WTC11 (cell line): ENCODE measurements around the gene NINL. TPM values are rescaled to one million over a fixed set of nuclear protein-coding genes. Genes with fewer than 3 reads are reported as not detected.
A peak's percentile ranks its signal among the peaks of the same experiment; 100 is the strongest.
"Not testable (repeated sequence)": the region's sequence is repeated elsewhere in the genome, so short reads cannot be mapped to it uniquely, and the experiment has no call there.

Source experiments
- ATAC-seq: fragments of 200-7000 bp; cut with Tn5 transposase; 2 replicates; pipeline ENCODE4 v1.10.0; 2021; ENCODE audit warnings: mild to moderate bottlenecking, moderate library complexity
- CTCF ChIA-PET: fragments of 300-600 bp; sonication (Branson Sonifier 250); formaldehyde crosslinking; loops from one replicate; lab custom pipeline; 2021; ENCODE audit warnings: antibody characterized with exemption; lab: Charles Lee
- POLR2A ChIA-PET: fragments of 350-600 bp; sonication (Branson Sonifier 250); formaldehyde crosslinking; loops from one replicate; lab custom pipeline; 2021; ENCODE audit warnings: antibody characterized with exemption; lab: Charles Lee
- DNase-seq: peaks from one replicate; pipeline ENCODE4 v3.0.0; 2021; ENCODE audit warnings: low spot score
- H3K27ac Mint-ChIP-seq: 2 replicates; pipeline ENCODE4 v1.8.0; 2021; ENCODE audit warnings: mixed read lengths
- H3K27me3 Mint-ChIP-seq: 2 replicates; pipeline ENCODE4 v1.8.0; 2021; ENCODE audit warnings: low read depth, mild to moderate bottlenecking, moderate library complexity, mixed read lengths
- H3K36me3 Mint-ChIP-seq: 2 replicates; pipeline ENCODE4 v1.8.0; 2021; ENCODE audit warnings: mixed read lengths
- H3K4me1 Mint-ChIP-seq: 2 replicates; pipeline ENCODE4 v1.8.0; 2022; ENCODE audit warnings: mixed read lengths
- H3K4me3 Mint-ChIP-seq: 2 replicates; pipeline ENCODE4 v1.8.0; 2021; ENCODE audit warnings: mild to moderate bottlenecking, moderate library complexity, mixed read lengths
- H3K9me3 Mint-ChIP-seq: 2 replicates; pipeline ENCODE4 v1.8.0; 2021; ENCODE audit warnings: mixed read lengths
- ELF4 ChIP-seq: sonication (generic); formaldehyde crosslinking; IDR thresholded peaks from 2 replicates; pipeline ENCODE4 v1.8.1; 2022; ENCODE audit warnings: low read depth, mild to moderate bottlenecking, moderate library complexity, missing genetic modification reagents
- FOXP1 ChIP-seq: sonication (generic); formaldehyde crosslinking; IDR thresholded peaks from 2 replicates; pipeline ENCODE4 v1.8.0; 2022; ENCODE audit warnings: missing genetic modification reagents, mild to moderate bottlenecking, moderate library complexity, borderline replicate concordance
- GABPB1 ChIP-seq: sonication (generic); formaldehyde crosslinking; IDR thresholded peaks from 2 replicates; pipeline ENCODE4 v1.8.1; 2023; ENCODE audit warnings: mild to moderate bottlenecking, missing genetic modification reagents
- HMGA2 ChIP-seq: fragments of 250-450 bp; sonication (Bioruptor Pico); IDR thresholded peaks from 2 replicates; pipeline ENCODE4 v1.4.0; 2021; ENCODE audit warnings: mild to moderate bottlenecking, moderate library complexity
- NFE2L1 ChIP-seq: sonication (generic); formaldehyde crosslinking; IDR thresholded peaks from 2 replicates; pipeline ENCODE4 v1.8.1; 2023; ENCODE audit warnings: missing genetic modification reagents
- SOX15 ChIP-seq: fragments of 250-450 bp; sonication (Bioruptor Pico); IDR thresholded peaks from 2 replicates; pipeline ENCODE4 v1.9.0; 2021; ENCODE audit warnings: mild to moderate bottlenecking
- ZNF416 ChIP-seq: fragments of 250-450 bp; sonication (Bioruptor Pico); IDR thresholded peaks from 2 replicates; pipeline ENCODE4 v1.9.0; 2021; ENCODE audit warnings: mild to moderate bottlenecking, inconsistent platforms
- total RNA-seq: library from RNA; stranded (reverse); gene quantifications from 3 replicates; pipeline ENCODE4 v1.2.3, GENCODE V29; 2021
- TF ChIP-seq, protein P1 (sequence below): sonication (generic); formaldehyde crosslinking; IDR thresholded peaks from 2 replicates; pipeline ENCODE4 v1.8.1; 2023; ENCODE audit warnings: mild to moderate bottlenecking, missing genetic modification reagents, borderline replicate concordance
- TF ChIP-seq, protein P2 (sequence below): sonication (generic); formaldehyde crosslinking; IDR thresholded peaks from 2 replicates; pipeline ENCODE4 v1.8.1; 2023; ENCODE audit warnings: mild to moderate bottlenecking, missing genetic modification reagents, moderate library complexity
- TF ChIP-seq, protein P3 (sequence below): sonication (generic); formaldehyde crosslinking; IDR thresholded peaks from 2 replicates; pipeline ENCODE4 v1.8.1; 2022; ENCODE audit warnings: low read depth, missing genetic modification reagents, borderline replicate concordance
- TF ChIP-seq, protein P4 (sequence below): sonication (generic); formaldehyde crosslinking; IDR thresholded peaks from 2 replicates; pipeline ENCODE4 v1.8.1; 2022; ENCODE audit warnings: mild to moderate bottlenecking, moderate library complexity, missing genetic modification reagents
- TF ChIP-seq, protein P5 (sequence below): fragments of 250-450 bp; sonication (Bioruptor Pico); IDR thresholded peaks from 2 replicates; pipeline ENCODE4 v1.9.0; 2021; ENCODE audit warnings: mild to moderate bottlenecking, borderline replicate concordance

The NINL gene
- total RNA-seq, 1 experiment from 2014 or later, result 36.0 TPM

DNA sequence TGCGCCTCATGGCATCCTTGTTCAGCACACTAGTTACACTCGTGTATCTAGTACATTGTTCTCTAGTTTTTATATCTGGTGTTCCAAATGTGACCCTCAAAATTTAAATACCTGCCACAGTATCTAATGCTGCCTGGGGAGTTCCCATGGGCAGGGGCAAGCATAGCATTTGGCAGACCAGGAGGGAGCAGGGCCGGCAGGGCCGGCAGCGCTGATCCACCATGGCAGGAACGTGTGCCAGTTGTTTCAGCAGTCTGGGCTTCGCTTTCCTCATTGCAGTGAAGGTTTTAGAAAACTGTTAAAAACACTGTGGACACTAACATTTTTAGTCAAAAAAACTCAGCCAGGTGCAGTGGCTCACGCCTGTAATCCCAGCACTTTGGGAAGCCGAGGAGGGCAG lies 19.3 kb upstream of the NINL start (continued):
- TF ChIP-seq, protein P1, sequence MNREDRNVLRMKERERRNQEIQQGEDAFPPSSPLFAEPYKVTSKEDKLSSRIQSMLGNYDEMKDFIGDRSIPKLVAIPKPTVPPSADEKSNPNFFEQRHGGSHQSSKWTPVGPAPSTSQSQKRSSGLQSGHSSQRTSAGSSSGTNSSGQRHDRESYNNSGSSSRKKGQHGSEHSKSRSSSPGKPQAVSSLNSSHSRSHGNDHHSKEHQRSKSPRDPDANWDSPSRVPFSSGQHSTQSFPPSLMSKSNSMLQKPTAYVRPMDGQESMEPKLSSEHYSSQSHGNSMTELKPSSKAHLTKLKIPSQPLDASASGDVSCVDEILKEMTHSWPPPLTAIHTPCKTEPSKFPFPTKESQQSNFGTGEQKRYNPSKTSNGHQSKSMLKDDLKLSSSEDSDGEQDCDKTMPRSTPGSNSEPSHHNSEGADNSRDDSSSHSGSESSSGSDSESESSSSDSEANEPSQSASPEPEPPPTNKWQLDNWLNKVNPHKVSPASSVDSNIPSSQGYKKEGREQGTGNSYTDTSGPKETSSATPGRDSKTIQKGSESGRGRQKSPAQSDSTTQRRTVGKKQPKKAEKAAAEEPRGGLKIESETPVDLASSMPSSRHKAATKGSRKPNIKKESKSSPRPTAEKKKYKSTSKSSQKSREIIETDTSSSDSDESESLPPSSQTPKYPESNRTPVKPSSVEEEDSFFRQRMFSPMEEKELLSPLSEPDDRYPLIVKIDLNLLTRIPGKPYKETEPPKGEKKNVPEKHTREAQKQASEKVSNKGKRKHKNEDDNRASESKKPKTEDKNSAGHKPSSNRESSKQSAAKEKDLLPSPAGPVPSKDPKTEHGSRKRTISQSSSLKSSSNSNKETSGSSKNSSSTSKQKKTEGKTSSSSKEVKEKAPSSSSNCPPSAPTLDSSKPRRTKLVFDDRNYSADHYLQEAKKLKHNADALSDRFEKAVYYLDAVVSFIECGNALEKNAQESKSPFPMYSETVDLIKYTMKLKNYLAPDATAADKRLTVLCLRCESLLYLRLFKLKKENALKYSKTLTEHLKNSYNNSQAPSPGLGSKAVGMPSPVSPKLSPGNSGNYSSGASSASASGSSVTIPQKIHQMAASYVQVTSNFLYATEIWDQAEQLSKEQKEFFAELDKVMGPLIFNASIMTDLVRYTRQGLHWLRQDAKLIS, result no peak
- TF ChIP-seq, all 79 proteins: peak for 0

DNA sequence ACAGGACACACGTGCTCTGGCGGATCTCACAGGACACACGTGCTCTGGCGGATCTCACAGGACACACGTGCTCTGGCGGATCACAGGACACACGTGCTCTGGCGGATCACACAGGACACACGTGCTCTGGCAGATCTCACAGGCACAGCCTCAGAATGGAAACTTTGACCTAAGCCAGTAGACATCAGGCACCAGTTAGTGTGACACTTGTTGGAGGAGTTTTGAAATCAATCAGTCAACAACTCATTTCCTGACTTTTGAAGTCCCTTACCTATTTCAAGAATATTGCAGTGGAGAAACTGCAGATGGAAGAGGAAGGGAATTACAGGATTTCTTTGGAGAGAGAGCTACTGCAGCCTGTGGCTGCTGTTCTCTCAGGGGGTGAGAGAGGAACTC lies 17.6 kb upstream of the NINL start:
- DNase-seq, H3K4me3 Mint-ChIP-seq, H3K9me3 Mint-ChIP-seq, H3K4me1 Mint-ChIP-seq, ATAC-seq, H3K27ac Mint-ChIP-seq, H3K36me3 Mint-ChIP-seq, CTCF ChIA-PET, POLR2A ChIA-PET, H3K27me3 Mint-ChIP-seq: not testable (repeated sequence)
- peak; percentile 78; the same call in 1 of the 2 replicates for TF ChIP-seq GABPB1 (CRISPR knock-in tag)

DNA sequence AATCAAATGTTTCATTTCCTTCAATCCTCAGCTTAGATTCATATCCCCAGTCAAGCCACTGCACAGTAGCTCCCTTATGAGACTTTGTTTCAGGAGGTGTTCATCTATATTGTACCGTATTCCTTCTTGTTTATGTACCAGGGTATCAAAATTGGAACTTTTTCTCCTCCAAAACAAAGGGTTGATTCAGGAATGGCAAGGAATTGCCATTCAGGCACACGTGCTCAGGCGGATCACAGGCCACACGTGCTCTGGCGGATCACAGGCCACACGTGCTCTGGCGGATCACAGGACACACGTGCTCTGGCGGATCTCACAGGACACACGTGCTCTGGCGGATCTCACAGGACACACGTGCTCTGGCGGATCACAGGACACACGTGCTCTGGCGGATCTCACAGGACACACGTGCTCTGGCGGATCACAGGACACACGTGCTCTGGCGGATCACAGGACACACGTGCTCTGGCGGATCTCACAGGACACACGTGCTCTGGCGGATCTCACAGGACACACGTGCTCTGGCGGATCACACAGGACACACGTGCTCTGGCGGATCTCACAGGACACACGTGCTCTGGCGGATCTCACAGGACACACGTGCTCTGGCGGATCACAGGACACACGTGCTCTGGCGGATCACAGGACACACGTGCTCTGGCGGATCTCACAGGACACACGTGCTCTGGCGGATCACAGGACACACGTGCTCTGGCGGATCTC lies 17.0 kb upstream of the NINL start:
- ATAC-seq, CTCF ChIA-PET: not testable (repeated sequence)

DNA sequence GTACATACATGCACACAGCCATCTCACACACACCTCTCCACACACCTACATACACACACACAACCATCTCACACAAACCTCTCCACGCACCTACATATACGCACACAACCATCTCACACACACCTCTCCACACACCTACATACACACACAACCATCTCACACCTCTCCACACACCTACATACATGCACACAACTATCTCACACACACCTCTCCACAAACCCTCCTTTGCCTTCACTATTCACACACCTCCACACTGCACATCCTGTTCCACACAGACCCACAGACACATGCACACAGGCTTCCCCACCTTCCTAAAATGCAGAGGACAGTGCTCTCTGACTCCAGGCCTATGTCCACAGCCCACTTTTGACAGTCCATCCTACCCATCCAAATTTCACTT lies 16.3 kb upstream of the NINL start:
- no peak overlapping the region for H3K4me3 Mint-ChIP-seq
- no peaks in the 10 kb centered on the region for H3K36me3 Mint-ChIP-seq
- H3K9me3 Mint-ChIP-seq, result no peaks in the 10 kb centered on the region; the same call in 1 of the 2 replicates
- H3K27ac Mint-ChIP-seq, result no peak overlapping the region
- no peak for TF ChIP-seq NFE2L1 (CRISPR knock-in tag)
- no peak for TF ChIP-seq ELF4 (CRISPR knock-in tag)
- H3K27me3 Mint-ChIP-seq, result peaks cover 3% of the 10 kb centered on the region; the same call in 1 of the 2 replicates
- H3K4me1 Mint-ChIP-seq, result no peaks in the 10 kb centered on the region
- CTCF ChIA-PET, result no interaction called here
- DNase-seq (no peak), ATAC-seq (no peak)
- POLR2A ChIA-PET, result no interaction called here

More for the DNA sequence above, 17.0 kb upstream of the NINL start:
- H3K36me3 Mint-ChIP-seq, H3K27me3 Mint-ChIP-seq, H3K9me3 Mint-ChIP-seq, DNase-seq, H3K27ac Mint-ChIP-seq, POLR2A ChIA-PET, H3K4me1 Mint-ChIP-seq, H3K4me3 Mint-ChIP-seq: not testable (repeated sequence)

DNA sequence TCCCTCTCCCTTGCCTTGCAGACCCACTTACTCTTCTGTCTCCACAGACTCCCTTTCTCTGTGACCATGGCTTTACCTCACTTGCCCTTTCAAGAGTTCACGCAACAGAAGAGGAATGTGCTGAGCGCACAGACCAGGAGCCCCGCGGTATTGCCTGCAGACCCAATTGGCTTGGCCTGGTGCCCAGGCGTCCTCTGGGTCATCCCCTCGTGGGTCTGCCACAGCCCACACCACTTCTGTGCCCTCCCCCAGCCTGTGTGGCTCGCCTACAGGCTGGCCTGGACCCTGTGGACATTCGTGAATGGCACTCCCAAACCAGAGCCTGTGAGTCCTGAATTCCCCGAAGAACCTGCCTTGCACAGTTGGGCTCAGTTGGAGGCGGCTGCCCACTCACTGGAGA lies 15.3 kb upstream of the NINL start:
- H3K27me3 Mint-ChIP-seq, result peaks cover 3% of the 10 kb centered on the region; the same call in 1 of the 2 replicates
- no peak overlapping the region for H3K4me3 Mint-ChIP-seq

More for the DNA sequence above, 15.3 kb upstream of the NINL start:
- H3K4me1 Mint-ChIP-seq, result no peaks in the 10 kb centered on the region
- H3K9me3 Mint-ChIP-seq, result no peaks in the 10 kb centered on the region; the same call in 1 of the 2 replicates
- TF ChIP-seq HMGA2 (CRISPR knock-in tag) (no peak), SOX15 (CRISPR knock-in tag) (no peak), FOXP1 (no peak), ZNF416 (CRISPR knock-in tag) (no peak)
- TF ChIP-seq, protein P2, sequence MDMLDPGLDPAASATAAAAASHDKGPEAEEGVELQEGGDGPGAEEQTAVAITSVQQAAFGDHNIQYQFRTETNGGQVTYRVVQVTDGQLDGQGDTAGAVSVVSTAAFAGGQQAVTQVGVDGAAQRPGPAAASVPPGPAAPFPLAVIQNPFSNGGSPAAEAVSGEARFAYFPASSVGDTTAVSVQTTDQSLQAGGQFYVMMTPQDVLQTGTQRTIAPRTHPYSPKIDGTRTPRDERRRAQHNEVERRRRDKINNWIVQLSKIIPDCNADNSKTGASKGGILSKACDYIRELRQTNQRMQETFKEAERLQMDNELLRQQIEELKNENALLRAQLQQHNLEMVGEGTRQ, result no peak
- TF ChIP-seq, protein P3, sequence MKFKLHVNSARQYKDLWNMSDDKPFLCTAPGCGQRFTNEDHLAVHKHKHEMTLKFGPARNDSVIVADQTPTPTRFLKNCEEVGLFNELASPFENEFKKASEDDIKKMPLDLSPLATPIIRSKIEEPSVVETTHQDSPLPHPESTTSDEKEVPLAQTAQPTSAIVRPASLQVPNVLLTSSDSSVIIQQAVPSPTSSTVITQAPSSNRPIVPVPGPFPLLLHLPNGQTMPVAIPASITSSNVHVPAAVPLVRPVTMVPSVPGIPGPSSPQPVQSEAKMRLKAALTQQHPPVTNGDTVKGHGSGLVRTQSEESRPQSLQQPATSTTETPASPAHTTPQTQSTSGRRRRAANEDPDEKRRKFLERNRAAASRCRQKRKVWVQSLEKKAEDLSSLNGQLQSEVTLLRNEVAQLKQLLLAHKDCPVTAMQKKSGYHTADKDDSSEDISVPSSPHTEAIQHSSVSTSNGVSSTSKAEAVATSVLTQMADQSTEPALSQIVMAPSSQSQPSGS, result no peak
- TF ChIP-seq, protein P4, sequence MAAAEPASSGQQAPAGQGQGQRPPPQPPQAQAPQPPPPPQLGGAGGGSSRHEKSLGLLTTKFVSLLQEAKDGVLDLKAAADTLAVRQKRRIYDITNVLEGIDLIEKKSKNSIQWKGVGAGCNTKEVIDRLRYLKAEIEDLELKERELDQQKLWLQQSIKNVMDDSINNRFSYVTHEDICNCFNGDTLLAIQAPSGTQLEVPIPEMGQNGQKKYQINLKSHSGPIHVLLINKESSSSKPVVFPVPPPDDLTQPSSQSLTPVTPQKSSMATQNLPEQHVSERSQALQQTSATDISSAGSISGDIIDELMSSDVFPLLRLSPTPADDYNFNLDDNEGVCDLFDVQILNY (CRISPR knock-in tag), result no peak
- TF ChIP-seq, protein P5, sequence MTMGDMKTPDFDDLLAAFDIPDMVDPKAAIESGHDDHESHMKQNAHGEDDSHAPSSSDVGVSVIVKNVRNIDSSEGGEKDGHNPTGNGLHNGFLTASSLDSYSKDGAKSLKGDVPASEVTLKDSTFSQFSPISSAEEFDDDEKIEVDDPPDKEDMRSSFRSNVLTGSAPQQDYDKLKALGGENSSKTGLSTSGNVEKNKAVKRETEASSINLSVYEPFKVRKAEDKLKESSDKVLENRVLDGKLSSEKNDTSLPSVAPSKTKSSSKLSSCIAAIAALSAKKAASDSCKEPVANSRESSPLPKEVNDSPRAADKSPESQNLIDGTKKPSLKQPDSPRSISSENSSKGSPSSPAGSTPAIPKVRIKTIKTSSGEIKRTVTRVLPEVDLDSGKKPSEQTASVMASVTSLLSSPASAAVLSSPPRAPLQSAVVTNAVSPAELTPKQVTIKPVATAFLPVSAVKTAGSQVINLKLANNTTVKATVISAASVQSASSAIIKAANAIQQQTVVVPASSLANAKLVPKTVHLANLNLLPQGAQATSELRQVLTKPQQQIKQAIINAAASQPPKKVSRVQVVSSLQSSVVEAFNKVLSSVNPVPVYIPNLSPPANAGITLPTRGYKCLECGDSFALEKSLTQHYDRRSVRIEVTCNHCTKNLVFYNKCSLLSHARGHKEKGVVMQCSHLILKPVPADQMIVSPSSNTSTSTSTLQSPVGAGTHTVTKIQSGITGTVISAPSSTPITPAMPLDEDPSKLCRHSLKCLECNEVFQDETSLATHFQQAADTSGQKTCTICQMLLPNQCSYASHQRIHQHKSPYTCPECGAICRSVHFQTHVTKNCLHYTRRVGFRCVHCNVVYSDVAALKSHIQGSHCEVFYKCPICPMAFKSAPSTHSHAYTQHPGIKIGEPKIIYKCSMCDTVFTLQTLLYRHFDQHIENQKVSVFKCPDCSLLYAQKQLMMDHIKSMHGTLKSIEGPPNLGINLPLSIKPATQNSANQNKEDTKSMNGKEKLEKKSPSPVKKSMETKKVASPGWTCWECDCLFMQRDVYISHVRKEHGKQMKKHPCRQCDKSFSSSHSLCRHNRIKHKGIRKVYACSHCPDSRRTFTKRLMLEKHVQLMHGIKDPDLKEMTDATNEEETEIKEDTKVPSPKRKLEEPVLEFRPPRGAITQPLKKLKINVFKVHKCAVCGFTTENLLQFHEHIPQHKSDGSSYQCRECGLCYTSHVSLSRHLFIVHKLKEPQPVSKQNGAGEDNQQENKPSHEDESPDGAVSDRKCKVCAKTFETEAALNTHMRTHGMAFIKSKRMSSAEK (CRISPR knock-in tag), result no peak
- ChIA-PET POLR2A (no interaction called here), CTCF (no interaction called here)
- no peak for ATAC-seq
- no peak overlapping the region for H3K27ac Mint-ChIP-seq
- no peaks in the 10 kb centered on the region for H3K36me3 Mint-ChIP-seq
- no peak for DNase-seq
